Common myeloid progenitor, CD34-positive (primary cell): ENCODE data around the gene TRIM46.
"Not testable (repeated sequence)": the region's sequence is repeated elsewhere in the genome, so short reads cannot be mapped to it uniquely, and the experiment has no call there.

Experiments
- CTCF ChIA-PET: fragments of 350-600 bp; sonication (Branson Sonifier 250); formaldehyde crosslinking; loops from one replicate; lab custom pipeline; 2021; ENCODE audit warnings: antibody characterized with exemption; lab: Charles Lee
- POLR2A ChIA-PET: fragments of 350-600 bp; sonication (Branson Sonifier 250); formaldehyde crosslinking; loops from one replicate; lab custom pipeline; 2021; ENCODE audit warnings: antibody characterized with exemption; lab: Charles Lee
- DNase-seq, 3 donors: peaks; one replicate each; pipeline versions ENCODE4 v3.0.0 to v3.0.0-alpha.2; 2013
- H3K27ac ChIP-seq, 2 experiments: 1 replicate in 1 of 2; 2 replicates in 1 of 2; pipeline ENCODE4 v1.7.0; 2013; ENCODE audit warnings: inconsistent platforms in 2 of 2, low read length in 2 of 2, mild to moderate bottlenecking in 2 of 2, low read depth in 1 of 2, moderate library complexity in 1 of 2; ENCODE audit not compliant: severe bottlenecking in 2 of 2, insufficient read depth in 1 of 2, poor library complexity in 1 of 2
- H3K27me3 ChIP-seq, 5 experiments: replicated peaks in 2 of 5; 1 replicate in 3 of 5; 2 replicates in 2 of 5; pipeline versions ENCODE4 v1.6.1 to v1.7.0; 2013; ENCODE audit warnings: low read length in 4 of 5, mild to moderate bottlenecking in 2 of 5, moderate library complexity in 2 of 5, inconsistent platforms in 1 of 5; ENCODE audit not compliant: insufficient read depth in 5 of 5, control insufficient read depth in 4 of 5
- H3K36me3 ChIP-seq, 4 experiments: 1 replicate in 2 of 4; 2 replicates in 2 of 4; pipeline versions ENCODE4 v1.6.1 to v1.7.0; 2013; ENCODE audit warnings: low read length in 3 of 4, control low read depth in 1 of 4, mild to moderate bottlenecking in 1 of 4; ENCODE audit not compliant: control insufficient read depth in 4 of 4, insufficient read depth in 4 of 4
- H3K4me1 ChIP-seq, 4 experiments: 1 replicate in 3 of 4; 2 replicates in 1 of 4; pipeline versions ENCODE4 v1.6.1 to v1.7.1; 2013; ENCODE audit warnings: low read length in 3 of 4, mild to moderate bottlenecking in 3 of 4, control low read depth in 1 of 4, inconsistent platforms in 1 of 4, moderate library complexity in 1 of 4; ENCODE audit not compliant: control insufficient read depth in 4 of 4, insufficient read depth in 4 of 4; ENCODE audit errors: control extremely low read depth in 1 of 4
- H3K4me3 ChIP-seq, 7 experiments: 1 replicate in 4 of 7; 2 replicates in 3 of 7; pipeline versions ENCODE4 v1.5.1 to v1.7.0; 2013; ENCODE audit warnings: mild to moderate bottlenecking in 7 of 7, low read length in 6 of 7, moderate library complexity in 6 of 7, inconsistent platforms in 2 of 7, low read depth in 2 of 7, control low read depth in 1 of 7; ENCODE audit not compliant: insufficient read depth in 4 of 7, control insufficient read depth in 1 of 7; ENCODE audit errors: extremely low read depth in 1 of 7
- H3K9me3 ChIP-seq, 5 experiments: 1 replicate in 4 of 5; 2 replicates in 1 of 5; pipeline versions ENCODE4 v1.6.1 to v1.7.1; 2013; ENCODE audit warnings: low read length in 4 of 5, mild to moderate bottlenecking in 2 of 5, inconsistent platforms in 1 of 5, low read depth in 1 of 5, moderate library complexity in 1 of 5; ENCODE audit not compliant: control insufficient read depth in 4 of 5, insufficient read depth in 2 of 5; ENCODE audit errors: control extremely low read depth in 1 of 5
- WGBS: methylation state at CpG from one replicate; pipeline ENCODE4 v1.1.5; 2013; ENCODE audit not compliant: insufficient coverage; 5-methylcytosine and 5-hydroxymethylcytosine counted together

TRIM46 gene

DNA sequence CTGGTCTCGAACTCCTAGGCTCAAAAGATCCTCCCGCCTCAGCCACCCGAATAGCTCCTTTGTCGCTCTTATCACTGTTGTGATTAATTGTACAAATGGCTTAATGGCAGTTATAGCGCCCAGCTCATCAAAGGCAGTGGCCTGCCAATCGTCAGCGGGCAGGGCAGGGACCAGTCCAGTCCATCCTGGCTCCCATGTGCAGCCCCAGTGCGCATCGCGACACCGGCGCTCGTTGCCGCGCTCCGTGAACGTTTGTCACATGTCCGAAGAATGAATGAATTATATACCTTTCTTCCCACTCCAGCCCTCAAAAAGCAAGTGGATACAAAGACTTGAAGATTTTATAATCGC lies 53.2 kb downstream of the TRIM46 start:
- no peaks in the 10 kb centered on the region for H3K27me3 ChIP-seq
- peak overlapping the region; percentile 74 to 85 for H3K27ac ChIP-seq
- H3K9me3 ChIP-seq = no peaks in the 10 kb centered on the region
- DNase-seq = peak in 2 of 3 donors; percentile 61 to 68
- ChIA-PET POLR2A (interaction anchor here (1.3 to 2.2 kb wide), 3 partner anchors 17 to 52 kb away, joined by 3 to 9 read pairs (median 8); partner anchors contain the start of gene MTX1), CTCF (interaction anchor here (0.7 to 6.9 kb wide), 12 partner anchors 17 to 135 kb away, joined by 3 to 68 read pairs (median 5); partner anchors contain the start of genes KRTCAP2, MTX1, THBS3 and TRIM46)
- peaks cover 0 to 4% (median 0%) of the 10 kb centered on the region in 4 experiments for H3K36me3 ChIP-seq
- WGBS = 0% methylated on average over 15 of the region's 19 CpGs
- H3K4me1 ChIP-seq = peaks cover 8 to 48% (median 39%) of the 10 kb centered on the region in 4 experiments
- H3K4me3 ChIP-seq = peak overlapping the region in 6 of 7 experiments; percentile 68 to 85 (median 76)

DNA sequence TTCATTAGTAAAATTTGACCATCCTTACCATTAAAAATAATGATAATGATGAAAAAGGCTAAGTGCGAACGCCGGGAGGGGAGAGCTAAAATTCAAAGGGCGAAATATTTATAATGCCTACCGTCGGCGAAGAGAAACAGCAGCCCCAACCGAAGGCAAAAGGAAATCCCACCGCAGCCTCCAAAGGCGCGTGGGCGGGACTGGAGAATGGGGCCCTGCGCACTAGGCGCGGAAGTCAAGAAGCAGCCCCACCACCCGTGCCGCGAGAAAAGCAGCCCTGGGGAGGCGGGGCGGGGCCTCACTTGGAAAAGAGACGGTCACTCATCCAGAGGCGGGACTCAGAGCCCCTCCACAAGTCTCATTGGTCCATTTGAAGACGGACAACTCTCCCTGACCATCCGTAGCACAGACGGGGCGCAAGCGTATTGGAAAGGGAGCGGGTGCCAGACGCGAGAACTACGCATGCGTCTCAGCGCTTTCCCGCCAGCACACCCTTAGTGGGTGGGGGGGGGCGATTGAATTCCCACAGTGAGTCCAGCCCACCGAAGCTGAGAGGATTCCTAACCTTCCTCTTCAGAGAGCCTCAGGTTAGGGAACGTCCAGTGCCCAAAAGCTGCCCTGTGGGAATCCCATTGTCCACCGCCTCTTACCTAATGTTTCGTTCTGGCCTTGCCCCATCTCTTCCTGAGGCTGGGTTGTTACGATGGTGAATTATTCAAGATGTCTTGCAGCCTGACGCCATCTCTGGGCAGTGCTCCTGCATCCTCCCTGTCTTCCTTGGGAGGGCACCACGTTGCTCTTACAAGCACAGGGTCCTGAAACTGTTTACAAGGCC lies 53.8 kb downstream of the TRIM46 start:
- no peaks in the 10 kb centered on the region for H3K27me3 ChIP-seq
- CTCF ChIA-PET = interaction anchor here (1.0 to 6.9 kb wide), 12 partner anchors 16 to 136 kb away, joined by 3 to 68 read pairs (median 5); partner anchors contain the start of genes KRTCAP2, MTX1, THBS3 and TRIM46
- peaks cover 0 to 4% (median 0%) of the 10 kb centered on the region in 4 experiments for H3K36me3 ChIP-seq
- H3K4me1 ChIP-seq = peaks cover 8 to 43% (median 37%) of the 10 kb centered on the region in 4 experiments
- peak overlapping the region; percentile 74 to 85 for H3K27ac ChIP-seq
- POLR2A ChIA-PET = interaction anchor here (1.3 to 2.2 kb wide), 3 partner anchors 17 to 52 kb away, joined by 3 to 9 read pairs (median 8); partner anchors contain the start of gene MTX1
- WGBS = under 1% methylated on average over 37 of the region's 42 CpGs
- H3K9me3 ChIP-seq = no peaks in the 10 kb centered on the region
- peak overlapping the region in 6 of 7 experiments; percentile 68 to 85 (median 76) for H3K4me3 ChIP-seq
- peak; percentile 96 to 100 (median 99) for DNase-seq

DNA sequence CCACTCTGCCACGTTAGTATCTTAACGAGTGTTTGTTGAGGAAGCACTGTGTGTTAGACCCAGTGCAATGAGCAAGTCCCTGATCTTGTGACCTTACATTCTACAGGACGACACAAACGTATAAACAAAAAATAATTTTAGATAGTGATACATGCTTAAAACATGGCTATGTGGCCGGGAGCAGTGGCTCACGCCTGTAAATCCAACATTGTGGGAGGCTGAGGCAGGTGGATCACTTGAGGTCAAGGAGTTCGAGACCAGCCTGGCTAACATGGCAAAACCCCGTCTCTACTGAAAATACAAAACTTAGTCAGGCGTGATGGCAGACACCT lies 54.4 kb downstream of the TRIM46 start:
- CTCF ChIA-PET = interaction anchor here (0.6 to 6.9 kb wide), 9 partner anchors 16 to 104 kb away, joined by 3 to 68 read pairs (median 6); partner anchors contain the start of genes KRTCAP2, MTX1, THBS3 and TRIM46
- DNase-seq = no peak
- peak overlapping the region in 5 of 7 experiments; percentile 68 to 85 (median 76) for H3K4me3 ChIP-seq
- peak overlapping the region in 1 of 2 experiments; percentile 80 for H3K27ac ChIP-seq
- POLR2A ChIA-PET = interaction anchor here (1.9 to 2.2 kb wide), 2 partner anchors 16 to 19 kb away, joined by 8 to 9 read pairs; partner anchors contain the start of gene MTX1
- H3K4me1 ChIP-seq = peaks cover 8 to 40% (median 33%) of the 10 kb centered on the region in 4 experiments
- WGBS = 69% methylated on average over 7 of the region's 9 CpGs
- H3K36me3 ChIP-seq = peaks cover 0 to 4% (median 0%) of the 10 kb centered on the region in 4 experiments
- no peaks in the 10 kb centered on the region for H3K9me3 ChIP-seq
- H3K27me3 ChIP-seq = no peaks in the 10 kb centered on the region

DNA sequence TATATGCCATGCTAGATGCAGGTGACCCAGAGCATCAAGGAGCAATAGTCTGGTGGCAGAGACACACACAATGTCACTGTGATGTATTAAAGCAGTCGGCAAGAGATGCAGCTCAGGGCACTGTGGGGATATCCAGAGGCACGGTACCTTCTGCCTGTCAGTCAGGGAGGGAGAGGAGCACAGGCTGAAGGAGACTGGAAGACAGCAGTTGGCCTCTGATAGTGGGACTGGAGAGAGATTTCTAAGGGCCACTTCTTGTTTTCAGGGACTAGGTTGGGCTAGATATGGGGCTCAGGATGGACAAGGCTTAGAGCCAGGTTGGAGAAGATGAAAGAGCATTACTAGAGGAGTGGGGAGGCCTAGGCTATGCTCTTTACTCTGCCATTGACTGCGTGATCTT lies 57.7 kb downstream of the TRIM46 start:
- H3K27ac ChIP-seq, DNase-seq, H3K27me3 ChIP-seq, H3K36me3 ChIP-seq, POLR2A ChIA-PET, H3K4me3 ChIP-seq, H3K9me3 ChIP-seq: not testable (repeated sequence)
- WGBS = 89% methylated on average over 3 of the region's 3 CpGs
- CTCF ChIA-PET = interaction anchor here (1.2 kb wide), 1 partner anchor 12 kb away, joined by 3 read pairs; no protein-coding TSS in a partner anchor
- H3K4me1 ChIP-seq = peaks cover under 1 to 14% (median 13%) of the 10 kb centered on the region in 4 experiments

DNA sequence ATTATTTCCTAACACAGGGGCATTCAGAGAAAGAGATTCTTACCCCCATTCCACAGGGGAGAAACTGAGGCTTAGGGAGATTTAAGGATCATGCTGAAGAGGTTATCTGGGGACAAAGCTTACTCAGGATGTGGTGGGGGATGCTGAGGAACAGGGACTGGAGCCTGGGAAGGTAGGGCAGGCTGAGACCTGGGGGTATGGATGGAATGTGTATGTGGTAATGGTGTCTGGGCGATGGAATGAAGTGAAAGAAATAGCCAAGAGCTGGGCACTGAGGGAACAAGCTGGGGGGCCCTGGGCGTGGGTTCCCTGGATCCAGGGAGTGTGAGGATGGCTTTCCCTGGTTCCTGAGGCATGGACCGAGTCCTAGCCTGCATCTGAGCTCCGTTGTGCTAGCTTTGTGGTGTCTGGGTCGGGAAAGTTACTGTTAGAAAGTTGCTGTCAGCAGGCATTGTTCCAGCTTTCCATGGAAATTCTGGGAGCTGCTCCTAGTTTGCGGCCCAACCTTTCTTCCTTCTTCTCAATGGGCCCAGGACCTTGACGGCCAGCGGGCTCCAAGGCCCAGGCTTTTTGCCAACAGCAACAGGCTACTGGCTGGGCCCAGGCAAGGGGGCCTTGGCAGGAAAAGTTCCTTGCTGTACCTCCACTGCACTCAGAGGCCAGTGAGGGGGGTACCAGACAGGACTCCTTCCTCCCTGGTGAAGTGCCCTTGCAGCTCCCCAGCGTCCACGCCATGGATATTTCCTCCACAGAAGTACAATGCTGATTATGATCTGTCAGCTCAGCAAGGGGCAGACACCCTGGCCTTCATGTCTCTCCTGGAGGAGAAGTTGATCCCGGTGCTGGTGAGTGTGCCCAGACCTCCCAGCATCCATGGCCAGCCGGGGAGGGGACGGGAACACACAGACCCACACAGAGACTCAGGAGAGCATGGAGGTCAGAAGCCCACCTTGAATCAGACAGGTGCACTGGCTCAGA lies 58.6 kb downstream of the TRIM46 start:
- H3K27me3 ChIP-seq, DNase-seq, H3K4me1 ChIP-seq, POLR2A ChIA-PET, H3K4me3 ChIP-seq, H3K27ac ChIP-seq, H3K9me3 ChIP-seq: not testable (repeated sequence)
- 87% methylated on average over 6 of the region's 13 CpGs for WGBS
- CTCF ChIA-PET = interaction anchor here (1.1 kb wide), 1 partner anchor 25 kb away, joined by 5 read pairs; no protein-coding TSS in a partner anchor
- H3K36me3 ChIP-seq = peaks cover 5 to 19% (median 8%) of the 10 kb centered on the region in 4 experiments

DNA sequence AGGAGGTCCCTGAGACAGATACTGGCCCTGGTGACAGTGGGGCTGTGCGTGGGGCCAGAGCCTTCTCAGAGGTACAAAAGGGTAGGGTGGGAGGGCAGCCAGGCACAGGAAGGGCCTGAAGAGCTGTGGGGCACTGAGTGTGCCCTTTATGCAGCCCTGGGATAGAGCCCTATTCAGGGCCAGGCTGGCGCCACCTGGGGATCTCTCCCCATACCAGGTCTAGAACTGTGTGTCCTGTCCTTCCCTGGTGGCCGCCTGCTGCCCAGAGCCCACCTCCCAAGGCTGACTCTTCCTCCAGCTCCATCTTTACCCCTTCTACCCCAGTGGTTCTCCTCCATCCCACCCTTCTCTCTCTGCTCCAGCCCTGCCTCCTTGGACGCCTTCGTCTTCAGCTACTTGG lies 59.9 kb downstream of the TRIM46 start:
- H3K4me1 ChIP-seq, POLR2A ChIA-PET, CTCF ChIA-PET, H3K9me3 ChIP-seq, H3K27ac ChIP-seq, DNase-seq, H3K4me3 ChIP-seq, H3K27me3 ChIP-seq: not testable (repeated sequence)
- WGBS = 78% methylated on average over 1 of the region's 5 CpGs
- H3K36me3 ChIP-seq = peaks cover 6 to 27% (median 12%) of the 10 kb centered on the region in 4 experiments
